H9 (cell line): ENCODE measurements around the gene UBALD2. TPM values are rescaled to one million over a fixed set of nuclear protein-coding genes. Genes with fewer than 3 reads are reported as not detected.
"Not testable (repeated sequence)": the region's sequence is repeated elsewhere in the genome, so short reads cannot be mapped to it uniquely, and the experiment has no call there.

Experiments
- DNase-seq: peaks from one replicate; pipeline ENCODE4 v3.0.0-alpha.2; 2017
- H2AFZ ChIP-seq: one replicate; pipeline ENCODE4 v1.6.1; 2013; ENCODE audit warnings: mild to moderate bottlenecking, low read length, control low read depth, moderate library complexity
- H2AK5ac ChIP-seq: 2 replicates; pipeline ENCODE4 v1.6.1; 2013; ENCODE audit warnings: low read length, control low read depth, mixed read lengths; ENCODE audit not compliant: insufficient read length
- H2BK120ac ChIP-seq: one replicate; pipeline ENCODE4 v1.6.1; 2013; ENCODE audit warnings: low read depth, mild to moderate bottlenecking, low read length, control low read depth, inconsistent platforms; ENCODE audit not compliant: poor library complexity, severe bottlenecking
- H2BK12ac ChIP-seq: 2 replicates; pipeline ENCODE4 v1.6.1; 2013; ENCODE audit warnings: low read length, control low read depth, mixed read lengths, low read depth; ENCODE audit not compliant: insufficient read length
- H2BK15ac ChIP-seq: 2 replicates; pipeline ENCODE4 v1.6.1; 2013; ENCODE audit warnings: low read depth, low read length, control low read depth
- H2BK20ac ChIP-seq: one replicate; pipeline ENCODE4 v1.6.1; 2013; ENCODE audit warnings: low read depth, mild to moderate bottlenecking, low read length, control low read depth, inconsistent platforms; ENCODE audit not compliant: poor library complexity, severe bottlenecking
- H2BK5ac ChIP-seq: 2 replicates; pipeline ENCODE4 v1.6.1; 2013; ENCODE audit warnings: low read length, control low read depth, mixed read lengths; ENCODE audit not compliant: insufficient read length
- H3K14ac ChIP-seq: 2 replicates; pipeline ENCODE4 v1.6.1; 2013; ENCODE audit warnings: low read length, control low read depth; ENCODE audit not compliant: insufficient read depth
- H3K18ac ChIP-seq: 2 replicates; pipeline ENCODE4 v1.6.1; 2013; ENCODE audit warnings: low read depth, mild to moderate bottlenecking, mixed read lengths, low read length, control low read depth; ENCODE audit not compliant: insufficient read length
- H3K23ac ChIP-seq: 2 replicates; pipeline ENCODE4 v1.6.1; 2013; ENCODE audit warnings: low read length, control low read depth, mixed read lengths, low read depth; ENCODE audit not compliant: insufficient read length
- H3K23me2 ChIP-seq: 2 replicates; pipeline ENCODE4 v1.6.1; 2013; ENCODE audit warnings: low read depth, mild to moderate bottlenecking, mixed read lengths, low read length, control low read depth; ENCODE audit not compliant: insufficient read length, poor library complexity, severe bottlenecking
- H3K27ac ChIP-seq: 2 replicates; pipeline ENCODE4 v1.5.1; 2013; ENCODE audit warnings: low read length, control low read depth, mixed read lengths, low read depth; ENCODE audit not compliant: insufficient read length
- H3K27me3 ChIP-seq: 2 replicates; pipeline ENCODE4 v1.6.1; 2013; ENCODE audit warnings: low read length, control low read depth, inconsistent platforms; ENCODE audit not compliant: insufficient read depth
- H3K4ac ChIP-seq: 2 replicates; pipeline ENCODE4 v1.6.1; 2013; ENCODE audit warnings: low read depth, mild to moderate bottlenecking, control low read depth, inconsistent platforms, low read length, moderate library complexity
- H3K4me1 ChIP-seq: 2 replicates; pipeline ENCODE4 v1.6.1; 2013; ENCODE audit warnings: low read length, control low read depth, inconsistent platforms; ENCODE audit not compliant: insufficient read depth
- H3K4me2 ChIP-seq: 2 replicates; pipeline ENCODE4 v1.6.1; 2013; ENCODE audit warnings: low read length, control low read depth, mixed read lengths; ENCODE audit not compliant: insufficient read length, insufficient read depth
- H3K56ac ChIP-seq: 2 replicates; pipeline ENCODE4 v1.6.1; 2013; ENCODE audit warnings: low read depth, mild to moderate bottlenecking, mixed read lengths, low read length, control low read depth; ENCODE audit not compliant: insufficient read length
- H3K79me1 ChIP-seq: 2 replicates; pipeline ENCODE4 v1.6.1; 2013; ENCODE audit warnings: low read depth, mild to moderate bottlenecking, moderate library complexity, low read length, control low read depth, inconsistent platforms; ENCODE audit not compliant: insufficient read depth, poor library complexity, severe bottlenecking
- H3K79me2 ChIP-seq: 2 replicates; pipeline ENCODE4 v1.6.1; 2013; ENCODE audit warnings: low read length, control low read depth, inconsistent platforms; ENCODE audit not compliant: insufficient read depth
- H3K9ac ChIP-seq: 2 replicates; pipeline ENCODE4 v1.6.1; 2013; ENCODE audit warnings: low read length, control low read depth, mixed read lengths; ENCODE audit not compliant: insufficient read length; ENCODE audit errors: extremely low read depth
- H3K9me3 ChIP-seq: one replicate; pipeline ENCODE4 v1.6.1; 2013; ENCODE audit warnings: low read depth, low read length, inconsistent platforms; ENCODE audit not compliant: control insufficient read depth
- H3T11ph ChIP-seq: one replicate; pipeline ENCODE4 v1.6.1; 2013; ENCODE audit warnings: mild to moderate bottlenecking, low read length, control low read depth, inconsistent platforms
- H4K20me1 ChIP-seq: one replicate; pipeline ENCODE4 v1.6.1; 2013; ENCODE audit not compliant: control insufficient read depth, insufficient read length, insufficient read depth
- H4K5ac ChIP-seq: 2 replicates; pipeline ENCODE4 v1.6.1; 2013; ENCODE audit warnings: low read depth, mild to moderate bottlenecking, mixed read lengths, low read length, control low read depth; ENCODE audit not compliant: insufficient read length
- H4K8ac ChIP-seq: replicated peaks from 2 replicates; pipeline ENCODE4 v1.6.1; 2013; ENCODE audit warnings: low read length, control low read depth, mixed read lengths, low read depth; ENCODE audit not compliant: insufficient read length
- H4K91ac ChIP-seq: 2 replicates; pipeline ENCODE4 v1.6.1; 2013; ENCODE audit warnings: low read depth, mild to moderate bottlenecking, moderate library complexity, mixed read lengths, low read length, control low read depth; ENCODE audit not compliant: insufficient read length
- H3K27ac Mint-ChIP-seq, 3 experiments: 2 replicates in 2 of 3; 3 replicates in 1 of 3; pipeline ENCODE4 v1.8.0; 2020 to 2021; ENCODE audit warnings: mixed read lengths in 3 of 3, mild to moderate bottlenecking in 1 of 3, moderate library complexity in 1 of 3
- H3K27me3 Mint-ChIP-seq: 2 replicates; pipeline ENCODE4 v1.8.0; 2021; ENCODE audit warnings: low read depth, mild to moderate bottlenecking, moderate library complexity, mixed read lengths
- H3K36me3 Mint-ChIP-seq, 3 experiments: 2 replicates in 2 of 3; 3 replicates in 1 of 3; pipeline ENCODE4 v1.8.0; 2020 to 2021; ENCODE audit warnings: low read depth in 3 of 3, mixed read lengths in 3 of 3; ENCODE audit not compliant: insufficient read depth in 1 of 3
- H3K4me1 Mint-ChIP-seq, 2 experiments: 2 replicates each; pipeline ENCODE4 v1.8.0; 2020; ENCODE audit warnings: mixed read lengths in 2 of 2
- H3K4me3 Mint-ChIP-seq, 2 experiments: 2 replicates in 1 of 2; 3 replicates in 1 of 2; pipeline ENCODE4 v1.8.0; 2020 to 2021; ENCODE audit warnings: mild to moderate bottlenecking in 2 of 2, mixed read lengths in 2 of 2, moderate library complexity in 1 of 2
- H3K9me3 Mint-ChIP-seq, 2 experiments: 2 replicates in 1 of 2; 3 replicates in 1 of 2; pipeline ENCODE4 v1.8.0; 2020; ENCODE audit warnings: mild to moderate bottlenecking in 2 of 2, mixed read lengths in 2 of 2, moderate library complexity in 1 of 2
- WGBS: extraction: QIAGEN DNeasy Blood & Tissue Kit; methylation state at CpG from one replicate; pipeline ENCODE4 v1.1.7; 2013; ENCODE audit warnings: missing lambda C conversion rate, low lambda C conversion rate, mixed read lengths; ENCODE audit not compliant: insufficient read length; ENCODE audit errors: extremely low coverage; 5-methylcytosine and 5-hydroxymethylcytosine counted together
- total RNA-seq: library from RNA; stranded (reverse); gene quantifications from 2 replicates; pipeline ENCODE4 v1.2.1, GENCODE V29; 2021

Gene UBALD2
- total RNA-seq, 1 experiment from 2014 or later: 25.8 TPM

GRCh38 chr17:76226749-76227148, 38.4 kb upstream of the UBALD2 start:
- H2BK20ac ChIP-seq, H4K5ac ChIP-seq, H3K9me3 Mint-ChIP-seq, H2BK15ac ChIP-seq, H4K91ac ChIP-seq, H2BK12ac ChIP-seq, H3K4me1 ChIP-seq, H3K9ac ChIP-seq, H3K79me1 ChIP-seq, H3K18ac ChIP-seq, H3K4me2 ChIP-seq, H4K20me1 ChIP-seq, H3K14ac ChIP-seq, H3K27ac ChIP-seq, H3K36me3 Mint-ChIP-seq, H3K27ac Mint-ChIP-seq, H2BK120ac ChIP-seq, H3K9me3 ChIP-seq, H3K4me1 Mint-ChIP-seq, H3K79me2 ChIP-seq, H4K8ac ChIP-seq, H3K4me3 Mint-ChIP-seq, H2AK5ac ChIP-seq, H3K56ac ChIP-seq, H3K27me3 ChIP-seq, H3K4ac ChIP-seq, H3T11ph ChIP-seq, H3K23me2 ChIP-seq, H2BK5ac ChIP-seq, H3K23ac ChIP-seq, H2AFZ ChIP-seq, DNase-seq: not testable (repeated sequence)
- H3K27me3 Mint-ChIP-seq: peaks cover 12% of the 10 kb centered on the region
- no CpG with 5 or more reads among the region's 19 CpGs for WGBS
